ENCODE data around the gene GLTP. TPM values are rescaled to one million over a fixed set of nuclear protein-coding genes. Genes with fewer than 3 reads are reported as not detected.
"Not testable (repeated sequence)": the region's sequence is repeated elsewhere in the genome, so short reads cannot be mapped to it uniquely, and the experiment has no call there.

GLTP gene
- total RNA-seq (10 to 100 TPM; 18.0 to 68.6 (median 25.1) TPM), polyA plus RNA-seq (10 to 100 TPM; 16.9 to 28.1 TPM)
- long read RNA-seq, donor 1, transcript GLTP-201 (5 exons, 2,356 nt) = major isoform, 29 of 34 reads
- long read RNA-seq, donor 1, partial matches to known transcripts = 1 of 34 reads
- long read RNA-seq, donor 1, other reads (novel, unspliced or antisense) = 3 of 34 reads
- long read RNA-seq, donor 2, transcript GLTP-201 (5 exons, 2,356 nt) = major isoform, 111 of 121 reads
- long read RNA-seq, donor 2, partial matches to known transcripts = 0 of 121 reads
- long read RNA-seq, donor 2, other reads (novel, unspliced or antisense) = 9 of 121 reads
- long read RNA-seq, donor 3, transcript GLTP-201 (5 exons, 2,356 nt) = major isoform, 31 of 43 reads
- long read RNA-seq, donor 3, partial matches to known transcripts = 2 of 43 reads
- long read RNA-seq, donor 3, other reads (novel, unspliced or antisense) = 10 of 43 reads

- Histone ChIP-seq H3K9me3 (no peaks in the 10 kb centered on the region), H3K27me3 (no peaks in the 10 kb centered on the region), H3K4me1 (peaks cover 0 to 35% (median 16%) of the 10 kb centered on the region in 12 donors), H3K27ac (peak within 1 kb of the TSS in 11 of 12 donors; percentile 54 to 87 (median 77)), H3K4me3 (peak within 1 kb of the TSS; percentile 60 to 93 (median 80)), H3K36me3 (no peaks in the 10 kb centered on the region)
- ATAC-seq = peak; percentile 88 to 98 (median 96)
- intact Hi-C loops (cut with DNase I) = loop anchor here (1.0 to 10.0 kb wide), 6 partner anchors 74 to 835 kb away; no protein-coding TSS in a partner anchor
- WGBS, 4 donors = 0 to 1% (median 1%) methylated on average over 17 to 92 of the region's 92 CpGs
- TF ChIP-seq CTCF (IDR thresholded peaks at IDR 0.05) = peak in 11 of 12 donors; percentile 13 to 88 (median 68)
- TF ChIP-seq POLR2A (IDR thresholded peaks at IDR 0.05) = peak in 1 of 2 donors; percentile 52
- DNase-seq = peak; percentile 89 to 94 (median 89)
Observed at GRCh38 chr12:109880043-109880931, at the start of gene GLTP. Gene GLTP, minus strand, starts transcription at chr12:109880541. Its CDS starts 167 bp downstream, at chr12:109880374.

- Histone ChIP-seq H3K36me3 (peaks cover 0 to 96% (median 66%) of the 10 kb centered on the region in 9 donors), H3K4me1 (peaks cover 0 to 20% (median 4%) of the 10 kb centered on the region in 12 donors)
- not testable (repeated sequence) for H3K27ac ChIP-seq, H3K4me3 ChIP-seq, DNase-seq, H3K9me3 ChIP-seq, ATAC-seq, H3K27me3 ChIP-seq
- intact Hi-C loops (cut with DNase I) = loop anchor here in 1 of 10 donors (2.0 kb wide), 1 partner anchor 77 kb away; no protein-coding TSS in a partner anchor
- WGBS, 4 donors = 94 to 97% (median 94%) methylated on average over 14 of the region's 14 CpGs
Observed at GRCh38 chr12:109929326-109929725, 49.0 kb upstream of the GLTP start.

DNA sequence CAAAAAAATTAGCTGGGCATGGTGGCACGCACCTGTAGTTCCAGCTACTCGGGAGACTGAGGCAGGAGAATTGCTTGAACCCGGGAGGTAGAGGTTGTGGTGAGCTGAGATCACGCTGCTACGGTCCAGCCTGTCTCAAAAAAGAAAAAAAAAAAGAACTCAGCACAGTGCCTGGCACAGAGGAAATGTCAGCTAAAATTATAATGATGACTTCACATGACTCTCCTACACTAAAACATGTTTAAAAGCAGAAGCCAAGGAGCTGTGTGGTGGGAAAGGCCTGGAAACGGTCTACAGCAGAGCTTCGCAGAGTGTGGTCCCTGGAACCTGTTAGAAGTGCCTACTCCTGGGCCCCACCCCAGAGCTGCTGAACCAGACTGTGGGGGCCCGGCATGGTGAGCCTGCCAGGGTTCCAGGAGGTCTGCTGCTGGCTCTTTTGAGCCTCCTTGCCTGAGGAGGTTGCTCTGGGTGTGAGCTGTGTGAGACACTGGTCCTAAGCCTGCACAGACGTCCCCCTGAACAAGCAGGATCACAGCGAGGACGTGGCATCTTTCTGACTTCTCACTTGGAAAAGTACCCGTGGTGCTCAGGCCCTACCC, 47.8 kb upstream of the GLTP start:
- ATAC-seq (peak in 2 of 4 donors; percentile 29 to 54), DNase-seq (no peak)
- Histone ChIP-seq H3K36me3 (peaks cover 0 to 92% (median 56%) of the 10 kb centered on the region in 9 donors), H3K27me3 (no peaks in the 10 kb centered on the region), H3K4me3 (no peak overlapping the region), H3K9me3 (no peaks in the 10 kb centered on the region), H3K4me1 (peaks cover 0 to 16% (median 4%) of the 10 kb centered on the region in 12 donors), H3K27ac (no peak overlapping the region)
- intact Hi-C loops (cut with DNase I) = loop anchor here in 1 of 10 donors (2.0 kb wide), 1 partner anchor 75 kb away; no protein-coding TSS in a partner anchor
- 83 to 94% (median 87%) methylated on average over 12 of the region's 12 CpGs for WGBS, 4 donors
- no peak for TF ChIP-seq POLR2A (IDR thresholded peaks at IDR 0.05)

DNA sequence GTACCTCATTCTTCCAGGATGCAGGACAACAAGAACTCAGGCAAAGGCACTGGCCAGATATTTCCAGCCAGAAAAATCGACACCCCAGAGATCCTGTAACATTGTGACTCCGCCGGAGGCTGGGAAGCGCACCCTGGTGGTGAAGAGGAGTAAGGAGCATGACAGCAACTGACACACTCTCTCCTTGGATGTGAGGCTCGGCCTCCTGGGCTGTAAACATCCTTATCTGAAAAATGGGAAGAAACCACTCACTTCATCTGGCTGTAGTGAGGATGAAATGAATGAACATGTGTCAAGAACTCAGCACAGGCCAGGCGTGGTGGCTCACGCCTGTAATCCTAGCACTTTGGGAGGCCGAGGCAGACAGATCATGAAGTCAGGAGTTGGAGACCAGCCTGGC, 47.3 kb upstream of the GLTP start:
- DNase-seq = no peak
- no peak overlapping the region for H3K27ac ChIP-seq
- H3K36me3 ChIP-seq = peaks cover 0 to 91% (median 54%) of the 10 kb centered on the region in 9 donors
- intact Hi-C loops (cut with DNase I) = loop anchor here in 1 of 10 donors (2.0 kb wide), 1 partner anchor 75 kb away; no protein-coding TSS in a partner anchor
- no peak for TF ChIP-seq POLR2A (IDR thresholded peaks at IDR 0.05)
- peak; percentile 26 to 63 (median 44) for TF ChIP-seq CTCF (IDR thresholded peaks at IDR 0.05)
- H3K9me3 ChIP-seq = no peaks in the 10 kb centered on the region
- peak in 3 of 4 donors; percentile 21 to 37 (median 28) for ATAC-seq
- no peaks in the 10 kb centered on the region for H3K27me3 ChIP-seq
- 77 to 81% (median 81%) methylated on average over 8 of the region's 8 CpGs for WGBS, 4 donors
- H3K4me3 ChIP-seq = no peak overlapping the region
- peaks cover 0 to 14% (median 3%) of the 10 kb centered on the region in 12 donors for H3K4me1 ChIP-seq

Data from heart left ventricle (tissue), 16 donors.